Right lobe of liver (tissue), 6 donors: ENCODE results near the gene MAGIX. TPM values are rescaled to one million over a fixed set of nuclear protein-coding genes. Genes with fewer than 3 reads are reported as not detected.
A peak's percentile ranks its signal among the peaks of the same experiment; 100 is the strongest.

Source experiments
- ATAC-seq, 4 donors: fragments of 200-7000 bp; cut with Tn5 transposase; one replicate each; pipeline ENCODE4 v1.9.1; 2020; ENCODE audit warnings: mild to moderate bottlenecking in 4 of 4, moderate library complexity in 4 of 4
- DNase-seq, 3 donors: peaks; one replicate each; pipeline ENCODE4 v3.0.0-alpha.2; 2020
- H3K27ac ChIP-seq, 3 donors: fragments of 200-600 bp; one replicate each; pipeline ENCODE4 v1.8.0; 2022
- H3K27me3 ChIP-seq, 2 donors: fragments of 200-600 bp; one replicate each; pipeline ENCODE4 v1.8.0; 2022
- H3K36me3 ChIP-seq, 4 donors: fragments of 200-600 bp; sonication (generic) in 1 of 4; one replicate each; pipeline versions ENCODE4 v1.5.1 to v1.8.0; 2017 to 2022; ENCODE audit warnings: control low read depth in 1 of 4
- H3K4me1 ChIP-seq, 4 donors: fragments of 200-600 bp; sonication (generic) in 1 of 4; one replicate each; pipeline versions ENCODE4 v1.5.1 to v1.8.0; 2017 to 2022; ENCODE audit warnings: control low read depth in 1 of 4
- H3K4me3 ChIP-seq, 3 donors: fragments of 200-600 bp; one replicate each; pipeline ENCODE4 v1.8.0; 2022
- H3K9me3 ChIP-seq, 4 donors: fragments of 200-600 bp; sonication (generic) in 1 of 4; one replicate each; pipeline versions ENCODE4 v1.5.1 to v1.8.0; 2017 to 2022; ENCODE audit warnings: control low read depth in 1 of 4
- CTCF ChIP-seq, 4 donors: fragments of 200-600 bp in 3 of 4; fragments of 450-650 bp in 1 of 4; IDR thresholded peaks; one replicate each; pipeline versions ENCODE4 v1.5.1 to v1.8.0; 2016 to 2022; ENCODE audit warnings: antibody characterized with exemption in 4 of 4, mild to moderate bottlenecking in 2 of 4
- POLR2A ChIP-seq: fragments of 450-650 bp; IDR thresholded peaks from one replicate; pipeline ENCODE4 v1.6.1; 2017; ENCODE audit warnings: antibody characterized with exemption, mild to moderate bottlenecking
- WGBS: methylation state at CpG from one replicate; pipeline ENCODE4 v1.1.6; 2018; ENCODE audit warnings: low coverage, low lambda C conversion rate; ENCODE audit not compliant: insufficient coverage; ENCODE audit errors: missing lambda C conversion rate; 5-methylcytosine and 5-hydroxymethylcytosine counted together
- intact Hi-C, 2 donors: fragments of 100-400 bp; cut with DNase I; formaldehyde crosslinking; loops; one replicate each; pipeline versions ENCODE4 v1.11.2 to v1.14.1; 2022
- total RNA-seq, 6 experiments: library from RNA; depleted of rRNA in 2 of 6; stranded (reverse); fragments of >200 nt in 2 of 6; fragmentation: NEBNext Ultra II Directional in 3 of 6; extraction: Animal tissue kit (Norgen Biotek cat#: 25700) in 3 of 6; gene quantifications; one replicate each; pipeline versions ENCODE4 v1.1.0 to v1.2.4, GENCODE V29; 2016 to 2023
- donor health status: DM: no; HTN: yes; CAD: no.
- donor health status: DM: no; HTN: no; CAD: no.
- donor health status: DM: no; HTN: no; CAD: no.
- donor health status: DM: no; HTN: yes; CAD: no.
- donor health status: DM: no; HTN: yes; CAD: no.

MAGIX gene
- total RNA-seq, 6 experiments from 2014 or later, result 8.8 to 24.0 (median 18.4) TPM

GRCh38 chrX:49163555-49164419 is 1.2 kb downstream of the MAGIX start:
- Histone ChIP-seq H3K4me3 (peak overlapping the region; percentile 23 to 50 (median 50)), H3K4me1 (peaks cover 0 to 11% (median 4%) of the 10 kb centered on the region in 4 donors), H3K36me3 (no peaks in the 10 kb centered on the region), H3K27ac (peak overlapping the region; percentile 71 to 87 (median 81)), H3K9me3 (no peaks in the 10 kb centered on the region), H3K27me3 (no peaks in the 10 kb centered on the region)
- peak; percentile 38 for TF ChIP-seq POLR2A
- peak; percentile 67 to 83 (median 76) for TF ChIP-seq CTCF (IDR thresholded peaks at IDR 0.05)
- intact Hi-C loops, result no loop called here
- peak; percentile 76 to 84 (median 79) for ATAC-seq
- DNase-seq, result peak; percentile 89 to 93 (median 90)
- 46% methylated on average over 16 of the region's 69 CpGs for WGBS

- peaks cover 0 to 11% (median 4%) of the 10 kb centered on the region in 4 donors for H3K4me1 ChIP-seq
- no peaks in the 10 kb centered on the region for H3K36me3 ChIP-seq
- no peak for ATAC-seq
- no peak for TF ChIP-seq POLR2A
- no peak for TF ChIP-seq CTCF (IDR thresholded peaks at IDR 0.05)
- intact Hi-C loops, result no loop called here
- no peaks in the 10 kb centered on the region for H3K27me3 ChIP-seq
- peak overlapping the region in 2 of 3 donors; percentile 81 to 87 for H3K27ac ChIP-seq
- no peaks in the 10 kb centered on the region for H3K9me3 ChIP-seq
- peak in 1 of 3 donors; percentile 52 for DNase-seq
- no peak overlapping the region for H3K4me3 ChIP-seq
- WGBS, result 80% methylated on average over 2 of the region's 31 CpGs
Measured at GRCh38 chrX:49164589-49165360, 2.2 kb downstream of the MAGIX start.

GRCh38 chrX:49165901-49166881 is 3.6 kb downstream of the MAGIX start:
- H3K36me3 ChIP-seq, result no peaks in the 10 kb centered on the region
- DNase-seq, result peak; percentile 65 to 85 (median 69)
- peak overlapping the region in 2 of 3 donors; percentile 11 to 43 for H3K4me3 ChIP-seq
- peak overlapping the region; percentile 47 to 83 (median 81) for H3K27ac ChIP-seq
- intact Hi-C loops, result no loop called here
- H3K4me1 ChIP-seq, result no peaks in the 10 kb centered on the region
- TF ChIP-seq CTCF (IDR thresholded peaks at IDR 0.05) (peak in 1 of 4 donors; percentile 12), POLR2A (no peak)
- H3K27me3 ChIP-seq, result no peaks in the 10 kb centered on the region
- ATAC-seq, result peak; percentile 5 to 45 (median 9)
- WGBS, result 49% methylated on average over 8 of the region's 61 CpGs
- no peaks in the 10 kb centered on the region for H3K9me3 ChIP-seq
